HG02623 (cell line): Measurements from ENCODE around the gene MUC21.
"Not testable (repeated sequence)": the region's sequence is repeated elsewhere in the genome, so short reads cannot be mapped to it uniquely, and the experiment has no call there.

ENCODE experiments used
- ATAC-seq: cut with Tn5 transposase; IDR thresholded peaks from one replicate; pipeline ENCODE4 v1.9.1; 2021; ENCODE audit warnings: moderate library complexity; ENCODE audit not compliant: unreplicated experiment

The MUC21 gene

DNA sequence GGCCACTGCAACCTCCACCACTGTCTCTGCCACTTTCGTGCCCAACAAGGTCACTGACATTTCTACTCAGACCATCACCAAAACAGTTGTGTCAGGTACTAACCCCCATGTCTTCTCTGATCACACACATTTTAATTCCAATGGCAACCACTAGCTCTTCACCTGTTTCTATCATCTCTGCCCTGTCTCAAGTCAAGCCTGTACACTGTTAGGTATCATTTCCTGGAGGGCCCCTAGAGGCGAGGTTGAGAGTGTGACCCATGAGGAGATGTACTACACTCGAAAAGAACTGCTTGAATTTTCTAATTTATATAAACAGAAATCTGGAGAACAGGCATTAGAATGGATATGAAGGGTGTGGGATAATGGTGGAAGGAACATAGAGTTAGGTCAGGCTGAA lies 17.4 kb upstream of the MUC21 start:
- ATAC-seq: no peak

DNA sequence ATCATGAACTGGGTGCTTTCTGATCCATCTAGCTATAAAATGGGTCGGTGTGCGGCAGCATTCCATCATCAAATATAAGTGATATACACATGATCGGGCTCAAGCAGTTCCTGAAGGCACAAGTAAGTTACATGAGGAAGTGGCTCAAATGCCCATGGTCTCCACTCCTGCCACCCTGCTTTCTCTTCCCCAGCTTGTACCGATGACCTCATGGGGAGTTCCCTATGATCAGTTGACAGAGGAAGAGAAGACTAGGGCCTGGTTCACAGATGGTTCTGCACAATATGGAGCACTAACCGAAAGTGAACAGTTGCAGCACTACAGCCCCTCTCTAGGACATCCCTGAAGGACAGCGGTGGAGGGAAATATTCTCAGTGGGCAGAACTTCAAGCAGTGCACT lies 14.3 kb upstream of the MUC21 start:
- ATAC-seq: not testable (repeated sequence)

DNA sequence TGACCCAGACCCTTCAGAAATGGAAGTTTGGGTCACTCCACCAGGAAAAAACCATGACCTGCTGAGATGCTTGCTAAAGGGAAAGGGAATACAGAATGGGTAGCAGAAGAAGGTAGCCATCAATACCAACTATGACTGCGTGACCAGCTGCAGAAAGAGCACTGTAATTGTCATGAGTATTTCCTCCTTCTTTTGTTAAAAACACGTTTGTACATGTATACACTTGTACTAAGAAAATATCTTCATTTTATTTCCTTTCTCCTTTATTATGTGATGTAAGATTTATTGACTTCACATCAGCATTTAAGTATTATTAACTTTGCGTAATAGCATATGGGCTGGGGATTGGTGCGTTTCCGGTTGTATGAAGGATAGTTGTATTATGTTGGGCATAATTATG lies 12.6 kb upstream of the MUC21 start:
- ATAC-seq: no peak

DNA sequence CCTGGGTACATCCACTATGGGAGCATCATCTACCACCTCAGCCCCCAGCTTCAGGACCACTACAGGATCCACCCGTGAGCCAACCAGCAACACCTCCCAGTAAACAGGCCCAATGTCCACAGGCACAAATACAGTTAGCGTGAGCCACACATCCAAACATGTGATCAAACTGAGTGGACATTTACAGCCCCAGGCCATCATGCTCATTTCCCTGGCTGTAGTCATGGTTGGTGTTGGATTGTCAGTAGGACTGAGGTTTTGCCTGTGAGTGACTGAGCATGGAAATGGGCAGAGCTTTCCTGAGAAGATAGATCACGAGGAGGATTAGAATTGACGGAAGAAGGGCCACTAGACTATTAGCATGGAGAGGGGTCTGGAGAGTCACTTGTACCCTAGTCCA lies 10.7 kb upstream of the MUC21 start:
- ATAC-seq: no peak

DNA sequence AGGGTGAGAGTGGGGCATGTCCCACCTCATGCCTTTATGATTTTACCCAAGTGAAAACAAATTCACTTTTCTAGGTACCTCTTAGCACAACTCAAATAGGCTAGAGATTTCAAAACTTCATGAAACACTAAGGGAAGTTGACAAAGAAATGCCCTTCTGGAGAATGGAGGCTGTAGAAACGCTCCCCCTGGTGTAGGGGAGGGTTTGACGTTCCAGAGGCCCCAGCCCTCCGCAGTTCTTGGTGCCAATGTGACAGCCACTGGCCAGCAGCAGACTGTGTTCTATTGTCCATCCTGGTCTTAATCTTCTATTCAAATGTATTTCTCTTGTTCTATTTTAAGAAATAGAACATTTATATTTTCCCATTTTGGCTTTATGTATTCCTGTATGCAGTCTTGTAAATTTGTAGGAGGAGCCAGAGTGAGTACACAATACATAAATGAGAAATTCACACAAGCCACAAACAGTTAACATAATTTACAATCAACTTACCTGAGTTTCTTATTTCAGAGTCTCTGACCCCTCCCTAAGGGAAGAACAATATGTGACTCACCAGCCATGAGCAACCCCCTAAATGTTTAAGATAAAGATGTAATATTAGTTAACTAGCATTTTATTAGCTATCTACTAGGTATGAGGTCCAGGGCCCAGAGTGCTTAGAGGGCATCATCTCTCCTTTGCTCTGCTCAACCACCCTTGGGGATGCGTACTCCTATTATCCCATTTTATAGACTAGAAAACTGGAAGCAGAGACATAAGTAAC lies 8.8 kb upstream of the MUC21 start:
- ATAC-seq: no peak

DNA sequence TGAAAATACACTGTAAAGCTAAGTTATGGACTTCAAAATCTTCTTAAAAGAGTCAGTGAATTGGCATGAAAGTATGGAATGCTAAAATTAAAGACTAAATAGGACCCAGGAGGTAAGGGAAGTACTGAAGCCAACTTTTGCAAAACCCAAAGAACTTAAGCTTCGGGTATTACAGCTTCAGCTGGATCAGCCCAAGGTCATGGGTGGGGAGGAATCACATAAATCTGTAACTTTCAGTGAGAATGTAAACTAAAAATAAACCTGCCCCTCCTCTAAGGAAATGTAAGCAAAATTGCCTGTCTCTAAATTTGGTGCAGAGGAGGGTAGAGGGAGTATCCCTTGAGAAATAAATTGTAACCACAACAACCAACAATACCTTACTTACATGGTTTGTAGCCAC lies 4.4 kb upstream of the MUC21 start:
- ATAC-seq: no peak

DNA sequence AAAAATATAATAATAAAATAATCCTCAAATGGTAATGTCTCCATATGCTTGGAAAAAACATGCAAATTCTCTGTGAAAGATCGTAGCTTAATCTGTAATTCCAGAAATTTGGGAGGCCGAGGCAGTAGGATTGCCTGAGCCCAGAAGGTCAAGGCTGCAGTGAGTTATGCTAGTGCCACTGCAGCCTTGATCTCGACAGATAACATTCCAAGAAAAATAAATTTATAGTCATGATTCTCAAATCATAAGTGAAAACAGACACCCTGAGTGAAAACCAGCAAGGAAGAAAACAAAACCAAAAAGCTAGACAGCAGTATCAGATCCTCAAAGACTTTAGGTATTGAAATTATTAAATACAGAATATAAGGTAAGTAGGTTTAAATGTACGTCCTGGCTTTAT lies 3.8 kb upstream of the MUC21 start:
- no peak for ATAC-seq

DNA sequence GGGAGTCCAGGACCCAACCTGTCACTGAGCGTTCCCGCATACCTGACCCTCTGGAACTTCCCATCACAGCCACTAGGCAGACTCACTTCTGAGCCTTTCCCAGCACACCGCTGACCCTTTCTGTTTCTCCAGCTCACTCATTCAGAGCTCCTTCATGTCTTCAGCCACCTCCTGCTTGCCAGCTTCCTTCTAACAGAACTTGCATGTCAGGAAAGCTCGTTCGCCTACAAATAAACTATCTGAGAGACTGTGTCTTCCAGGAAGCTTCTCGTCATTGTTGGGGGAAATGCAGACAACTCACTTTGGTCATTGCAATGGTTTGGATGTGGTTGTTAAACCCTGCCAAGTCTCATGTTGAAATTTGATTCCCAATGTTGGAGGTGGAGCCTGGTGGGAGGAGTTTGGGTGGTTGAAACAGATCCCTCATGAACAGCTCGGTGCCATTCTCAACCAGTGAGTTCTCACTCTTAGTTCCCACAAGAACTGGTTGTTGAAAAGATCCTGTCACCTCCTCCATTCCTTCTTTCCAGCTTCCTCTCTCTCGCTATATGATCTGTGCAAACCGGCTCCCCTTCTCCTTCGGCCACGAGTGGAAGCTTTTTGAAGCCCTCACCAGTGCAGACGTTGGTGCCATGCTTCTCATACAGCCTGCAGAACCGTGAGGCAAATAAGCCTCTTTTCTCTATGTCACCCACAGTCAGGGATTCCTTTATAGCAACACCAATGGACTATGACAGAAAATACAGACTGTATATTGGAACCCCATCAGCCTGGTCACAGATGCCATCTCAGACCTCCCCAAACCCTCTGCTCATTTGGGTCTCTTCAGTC lies 1.4 kb upstream of the MUC21 start:
- ATAC-seq: no peak

DNA sequence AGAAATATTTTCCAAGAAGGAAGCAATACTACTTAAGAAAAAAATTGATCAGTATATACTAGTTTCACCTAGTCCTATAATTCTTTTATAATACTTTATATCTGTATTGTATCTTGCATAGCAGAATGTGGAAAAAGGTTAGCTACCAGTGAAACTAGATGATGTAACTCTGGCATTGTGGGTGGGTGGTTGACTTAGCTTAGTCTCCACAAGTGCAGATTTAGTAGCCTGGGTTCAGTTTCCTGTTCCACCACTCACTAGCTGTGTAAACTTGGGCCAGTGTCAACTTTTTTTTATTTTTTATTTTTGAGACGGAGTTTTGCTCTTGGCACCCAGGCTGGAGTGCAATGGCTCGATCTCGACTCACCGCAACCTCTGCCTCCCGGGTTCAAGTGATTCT lies 2.0 kb downstream of the MUC21 start:
- no peak for ATAC-seq

DNA sequence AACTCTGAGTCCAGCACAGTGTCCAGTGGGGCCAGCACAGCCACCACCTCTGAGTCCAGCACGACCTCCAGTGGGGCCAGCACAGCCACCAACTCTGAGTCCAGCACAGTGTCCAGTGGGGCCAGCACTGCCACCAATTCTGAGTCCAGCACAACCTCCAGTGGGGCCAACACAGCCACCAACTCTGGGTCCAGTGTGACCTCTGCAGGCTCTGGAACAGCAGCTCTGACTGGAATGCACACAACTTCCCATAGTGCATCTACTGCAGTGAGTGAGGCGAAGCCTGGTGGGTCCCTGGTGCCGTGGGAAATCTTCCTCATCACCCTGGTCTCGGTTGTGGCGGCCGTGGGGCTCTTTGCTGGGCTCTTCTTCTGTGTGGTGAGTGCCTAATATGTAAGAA lies 3.8 kb downstream of the MUC21 start:
- no peak for ATAC-seq

DNA sequence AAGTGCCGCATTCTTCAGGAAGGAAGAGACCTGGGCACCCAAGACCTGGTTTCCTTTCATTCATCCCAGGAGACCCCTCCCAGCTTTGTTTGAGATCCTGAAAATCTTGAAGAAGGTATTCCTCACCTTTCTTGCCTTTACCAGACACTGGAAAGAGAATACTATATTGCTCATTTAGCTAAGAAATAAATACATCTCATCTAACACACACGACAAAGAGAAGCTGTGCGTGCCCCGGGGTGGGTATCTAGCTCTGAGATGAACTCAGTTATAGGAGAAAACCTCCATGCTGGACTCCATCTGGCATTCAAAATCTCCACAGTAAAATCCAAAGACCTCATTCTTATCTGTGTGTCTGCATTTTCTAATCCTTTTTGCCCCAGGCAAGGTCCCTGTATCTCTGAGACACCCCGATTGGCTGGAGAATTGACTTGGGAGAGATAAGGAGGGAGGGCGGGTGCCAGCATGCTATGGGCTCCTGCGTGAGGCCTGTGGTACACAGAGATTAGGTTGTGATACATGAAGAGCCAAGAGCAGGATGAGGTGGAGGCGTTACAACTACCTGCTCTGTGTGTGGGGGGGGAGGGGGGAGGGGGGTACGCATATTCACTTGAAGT lies 4.8 kb downstream of the MUC21 start:
- no peak for ATAC-seq

DNA sequence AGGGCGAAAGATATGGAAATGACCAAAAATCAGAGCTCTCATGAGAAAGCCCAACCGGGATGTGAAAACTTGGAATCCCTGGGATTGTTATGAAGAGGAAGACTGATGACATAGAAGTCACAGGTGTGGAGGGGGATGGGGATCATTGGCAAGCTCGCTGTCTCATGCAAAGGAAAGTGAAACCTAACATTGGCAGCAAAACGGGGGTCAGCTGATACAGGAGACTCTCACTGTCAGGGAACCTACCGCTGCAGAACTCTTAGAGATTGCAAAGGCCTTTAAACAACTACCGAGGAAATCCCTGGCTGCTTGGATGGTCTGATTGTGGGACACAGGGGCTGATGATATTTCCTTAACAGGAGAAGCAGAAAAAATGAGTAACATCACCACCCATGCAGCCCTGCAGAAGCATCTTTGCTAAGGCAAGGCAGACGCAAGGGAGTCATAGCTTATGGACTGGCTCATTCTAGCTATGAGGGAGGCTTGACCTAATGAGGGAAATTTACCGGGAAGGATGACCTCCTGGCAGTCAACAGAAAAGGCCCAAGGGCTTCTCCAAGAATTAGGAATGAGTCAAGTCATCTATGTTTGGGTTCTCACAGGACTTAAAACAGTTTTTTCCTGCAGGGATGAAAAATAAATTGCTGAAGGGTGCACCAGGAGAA lies 7.0 kb downstream of the MUC21 start:
- no peak for ATAC-seq

DNA sequence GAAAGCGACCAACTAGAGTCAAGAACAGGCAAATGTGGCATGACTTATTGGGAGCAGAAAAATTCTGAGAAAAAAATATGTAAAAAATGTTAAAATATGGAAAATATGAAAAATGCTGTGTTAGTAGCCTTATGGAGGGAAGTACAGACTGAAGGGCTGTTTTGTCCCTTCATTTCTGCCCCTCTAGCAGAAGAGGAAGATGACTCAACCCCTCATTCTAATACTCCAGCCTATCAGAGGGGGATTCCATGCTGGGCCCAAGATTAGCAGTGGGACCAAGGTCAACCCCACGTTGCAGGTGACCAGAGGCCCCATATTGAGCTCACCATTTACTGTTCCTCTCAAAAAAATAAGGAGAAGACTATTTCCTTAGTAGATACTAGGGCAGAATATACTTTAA lies 8.4 kb downstream of the MUC21 start:
- ATAC-seq: no peak

DNA sequence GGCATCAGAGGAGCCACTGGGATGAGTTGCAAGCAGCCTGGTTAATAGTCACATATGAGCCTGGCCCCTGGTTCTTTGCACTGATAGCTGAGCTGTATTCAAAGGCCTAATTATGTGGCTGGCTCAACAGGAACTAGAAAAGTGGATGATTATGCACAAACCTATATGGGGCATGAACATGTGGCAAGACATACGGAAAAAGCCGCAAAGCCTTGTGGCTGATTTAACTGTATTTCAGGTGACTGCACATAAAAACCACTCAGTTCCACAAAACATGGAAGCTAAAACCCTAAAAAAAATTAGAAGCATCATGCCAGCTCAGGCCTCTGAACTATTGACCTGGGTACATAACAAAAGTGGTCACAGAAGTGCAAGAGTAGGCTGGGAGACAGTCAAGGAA lies 13.8 kb downstream of the MUC21 start:
- ATAC-seq: no peak

DNA sequence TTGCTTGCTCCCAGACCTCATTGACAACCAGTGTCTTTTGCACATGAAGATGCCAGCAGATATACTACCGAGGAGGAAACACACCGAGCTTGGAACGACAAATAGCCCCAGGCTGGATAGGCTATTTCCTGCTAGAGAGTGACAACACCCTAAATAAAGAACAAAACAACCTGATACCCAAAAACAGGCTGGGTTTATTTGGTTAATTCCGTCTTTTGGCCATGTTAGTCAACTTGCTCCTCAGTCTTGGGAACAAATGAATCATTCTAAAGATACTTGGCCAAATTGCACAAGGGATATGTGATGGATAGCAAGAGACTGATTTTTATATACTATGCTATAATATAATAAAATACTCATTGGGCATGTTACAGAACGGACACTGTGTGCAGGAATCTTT lies 15.3 kb downstream of the MUC21 start:
- ATAC-seq: no peak

DNA sequence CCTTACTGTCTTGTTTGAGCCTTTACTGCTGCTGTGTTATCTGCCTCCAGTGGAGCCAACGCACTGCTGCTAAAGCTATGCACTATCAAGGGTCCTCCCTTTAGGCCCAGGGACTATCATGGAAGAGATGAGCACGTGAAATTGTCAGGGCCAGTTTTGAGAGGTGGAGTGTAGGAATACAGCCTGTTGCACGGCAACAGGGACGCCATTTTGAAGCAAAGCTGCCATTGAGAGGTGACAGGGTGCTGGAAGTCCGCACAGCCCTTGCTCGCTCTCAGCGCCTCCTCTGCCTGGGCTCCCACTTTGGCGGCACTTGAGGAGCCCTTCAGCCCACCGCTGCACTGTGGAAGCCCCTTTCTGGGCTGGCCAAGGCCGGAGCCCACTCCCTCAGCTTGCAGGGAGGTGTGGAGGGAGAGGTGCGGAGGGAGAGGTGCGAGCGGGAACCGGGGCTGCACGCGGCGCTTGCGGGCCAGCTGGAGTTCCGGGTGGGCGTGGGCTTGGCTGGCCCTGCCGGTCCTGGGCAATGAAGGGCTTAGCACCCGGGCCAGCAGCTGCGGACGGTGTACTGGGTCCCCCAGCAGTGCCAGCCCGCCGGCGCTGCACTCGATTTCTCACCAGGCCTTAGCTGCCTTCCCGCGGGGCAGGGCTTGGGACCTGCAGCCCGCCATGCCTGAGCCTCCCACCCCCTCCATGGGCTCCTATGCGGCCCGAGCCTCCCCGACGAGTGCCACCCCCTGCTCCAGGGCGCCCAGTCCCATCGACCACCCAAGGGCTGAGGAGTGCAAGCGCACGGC lies 16.7 kb downstream of the MUC21 start:
- not testable (repeated sequence) for ATAC-seq

DNA sequence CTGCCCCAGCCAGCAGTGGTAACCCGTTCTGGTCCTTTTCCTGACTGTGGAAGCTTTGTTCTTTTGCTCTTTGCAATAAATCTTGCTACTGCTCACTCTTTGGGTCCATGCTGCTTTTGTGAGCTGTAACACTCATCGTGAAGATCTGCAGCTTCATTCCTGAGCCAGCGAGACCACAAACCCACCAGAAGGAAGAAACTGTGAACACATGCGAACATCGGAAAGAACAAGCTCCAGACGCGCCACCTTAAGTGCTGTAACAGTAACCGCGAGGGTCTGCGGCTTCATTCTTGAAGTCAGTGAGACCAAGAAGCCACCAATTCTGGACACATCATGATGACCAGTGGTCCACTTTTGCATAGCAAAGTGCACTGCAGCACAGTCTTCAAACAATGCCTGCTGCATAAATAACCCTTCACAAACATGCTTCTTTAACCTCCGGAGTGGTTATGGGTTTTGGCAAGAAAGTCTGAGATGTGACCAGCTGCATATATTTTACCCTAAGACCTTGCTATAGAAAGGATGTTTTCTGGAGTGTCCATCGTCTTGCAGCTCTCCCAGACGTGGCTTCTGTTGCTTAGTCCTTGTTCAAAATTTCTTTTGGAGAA lies 17.9 kb downstream of the MUC21 start:
- no peak for ATAC-seq

DNA sequence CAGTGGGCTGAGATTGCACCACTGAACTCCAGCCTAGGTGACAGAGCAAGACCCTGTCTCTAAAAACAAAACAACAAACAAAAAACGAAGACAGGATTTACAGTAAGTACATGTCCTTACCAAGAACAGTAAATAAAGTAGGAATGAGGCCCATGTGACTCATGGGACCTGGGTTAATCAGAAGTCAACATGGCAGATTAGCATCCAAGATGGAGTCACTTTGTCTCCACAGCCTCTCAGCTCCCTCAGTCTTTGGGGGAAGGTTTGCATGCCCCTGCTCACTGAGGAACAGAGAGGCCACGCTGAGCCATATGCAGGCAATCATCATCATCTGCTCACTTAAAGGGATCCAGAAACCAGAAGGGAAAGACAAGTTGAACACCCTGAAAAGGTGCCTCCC lies 19.0 kb downstream of the MUC21 start:
- no peak for ATAC-seq

DNA sequence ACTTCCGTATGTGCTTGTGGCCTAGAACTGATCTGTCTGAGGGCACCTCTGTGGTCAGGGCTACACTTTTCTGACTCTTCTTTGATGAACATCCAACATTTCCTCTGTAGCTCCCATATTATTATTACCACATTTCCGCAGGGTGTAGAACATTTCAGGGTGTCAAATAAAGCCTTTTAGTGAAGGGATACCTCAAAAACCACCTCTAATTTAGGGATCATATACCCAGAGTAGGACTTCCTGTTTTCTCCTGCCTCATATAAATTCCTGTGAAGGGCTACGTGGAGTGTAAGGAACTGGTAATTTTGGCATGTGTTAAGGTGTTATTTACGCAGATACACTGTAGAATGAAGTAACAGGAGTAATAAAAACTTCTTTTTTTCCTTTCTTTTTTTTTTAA lies 21.3 kb downstream of the MUC21 start:
- no peak for ATAC-seq
